ENCODE measurements around the gene YARS1. TPM values are rescaled to one million over a fixed set of nuclear protein-coding genes. Genes with fewer than 3 reads are reported as not detected.

The YARS1 gene
- total RNA-seq, 1 experiment from 2014 or later = 244 TPM

DNA sequence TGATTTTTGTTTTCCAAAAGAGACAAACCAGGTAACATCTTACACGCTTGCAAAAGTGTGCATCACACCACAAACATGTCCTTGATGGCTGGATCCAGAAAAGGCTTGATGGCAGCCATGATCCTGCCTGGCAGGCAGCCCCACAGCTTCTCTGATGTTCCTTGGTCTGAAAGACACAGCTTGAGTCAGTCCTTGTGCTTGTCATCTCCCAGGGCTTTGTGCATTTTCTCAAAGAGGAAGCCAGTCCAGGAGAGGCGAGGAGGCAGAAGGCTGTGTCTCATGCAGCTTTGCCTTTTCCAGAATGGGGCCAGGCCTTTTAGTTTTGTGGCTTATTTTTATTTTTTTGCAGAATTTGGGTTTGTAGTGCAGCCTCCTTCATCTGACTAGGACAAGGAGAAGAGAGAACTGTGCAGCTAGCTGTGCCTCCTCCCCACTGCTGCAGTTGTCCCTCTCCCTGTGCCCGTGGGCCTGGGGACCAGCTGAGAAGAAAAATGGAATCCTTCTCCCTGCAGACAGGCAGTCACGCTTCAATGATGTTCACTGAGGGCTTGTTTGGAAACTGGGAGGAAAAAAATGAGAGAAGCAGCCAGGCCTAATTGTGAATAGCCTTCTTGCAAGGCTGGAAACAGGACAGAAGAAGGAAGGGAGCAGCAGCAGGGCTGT, 46.2 kb upstream of the YARS1 start:
- intact Hi-C loops (cut with micrococcal nuclease) = no loop called here
- BruUV-seq (replicated peaks) = no TSS peak
- POLR2A ChIA-PET = no interaction called here
- H3K9ac ChIP-seq (ENCODE audit: low read length) = no peak overlapping the region
- CTCF ChIA-PET = no interaction called here
- H3K4me1 ChIP-seq (ENCODE audit: control insufficient read depth in 1 of 2, insufficient read depth in 2 of 2, low read length in 2 of 2) = no peaks in the 10 kb centered on the region
- H3K4me2 ChIP-seq (ENCODE audit: low read length) = no peak overlapping the region
- no peak overlapping the region for H2AFZ ChIP-seq (ENCODE audit: low read depth, low read length, poor library complexity, severe bottlenecking)
- H3K36me3 ChIP-seq (ENCODE audit: control insufficient read depth in 1 of 2, insufficient read depth in 2 of 2, low read length in 2 of 2) = no peaks in the 10 kb centered on the region
- no peak for TF ChIP-seq ZFX (IDR thresholded peaks at IDR 0.05)
- TF ChIP-seq ZNF274 (IDR thresholded peaks at IDR 0.05; ENCODE audit: low read depth, low read length) = no peak
- TF ChIP-seq, protein P1, sequence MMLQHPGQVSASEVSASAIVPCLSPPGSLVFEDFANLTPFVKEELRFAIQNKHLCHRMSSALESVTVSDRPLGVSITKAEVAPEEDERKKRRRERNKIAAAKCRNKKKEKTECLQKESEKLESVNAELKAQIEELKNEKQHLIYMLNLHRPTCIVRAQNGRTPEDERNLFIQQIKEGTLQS (IDR thresholded peaks at IDR 0.05) = no peak
- no peak for TF ChIP-seq JUND (IDR thresholded peaks at IDR 0.05)
- TF ChIP-seq CEBPB (IDR thresholded peaks at IDR 0.05; ENCODE audit: low read depth) = no peak
- TF ChIP-seq SIN3A (IDR thresholded peaks at IDR 0.05; ENCODE audit: low read depth) = no peak
- no peak for TF ChIP-seq EZH2 (IDR thresholded peaks at IDR 0.05)
- TF ChIP-seq, protein P2, sequence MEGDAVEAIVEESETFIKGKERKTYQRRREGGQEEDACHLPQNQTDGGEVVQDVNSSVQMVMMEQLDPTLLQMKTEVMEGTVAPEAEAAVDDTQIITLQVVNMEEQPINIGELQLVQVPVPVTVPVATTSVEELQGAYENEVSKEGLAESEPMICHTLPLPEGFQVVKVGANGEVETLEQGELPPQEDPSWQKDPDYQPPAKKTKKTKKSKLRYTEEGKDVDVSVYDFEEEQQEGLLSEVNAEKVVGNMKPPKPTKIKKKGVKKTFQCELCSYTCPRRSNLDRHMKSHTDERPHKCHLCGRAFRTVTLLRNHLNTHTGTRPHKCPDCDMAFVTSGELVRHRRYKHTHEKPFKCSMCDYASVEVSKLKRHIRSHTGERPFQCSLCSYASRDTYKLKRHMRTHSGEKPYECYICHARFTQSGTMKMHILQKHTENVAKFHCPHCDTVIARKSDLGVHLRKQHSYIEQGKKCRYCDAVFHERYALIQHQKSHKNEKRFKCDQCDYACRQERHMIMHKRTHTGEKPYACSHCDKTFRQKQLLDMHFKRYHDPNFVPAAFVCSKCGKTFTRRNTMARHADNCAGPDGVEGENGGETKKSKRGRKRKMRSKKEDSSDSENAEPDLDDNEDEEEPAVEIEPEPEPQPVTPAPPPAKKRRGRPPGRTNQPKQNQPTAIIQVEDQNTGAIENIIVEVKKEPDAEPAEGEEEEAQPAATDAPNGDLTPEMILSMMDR (IDR thresholded peaks at IDR 0.05 in 2 of 3, conservative IDR thresholded peaks at IDR 0.05 in 1 of 3; ENCODE audit: borderline replicate concordance in 1 of 3, insufficient read depth in 1 of 3, low read depth in 2 of 3, low read length in 2 of 3) = no peak
- no peak for TF ChIP-seq EGR1 (IDR thresholded peaks at IDR 0.05; ENCODE audit: low read depth)
- no peak for TF ChIP-seq TCF7L2 (IDR thresholded peaks at IDR 0.05; ENCODE audit: borderline replicate concordance, extremely low read depth, insufficient read depth, insufficient read length)
- TF ChIP-seq FOSL1 (IDR thresholded peaks at IDR 0.05; ENCODE audit: low read depth) = no peak
- TF ChIP-seq, protein P3, sequence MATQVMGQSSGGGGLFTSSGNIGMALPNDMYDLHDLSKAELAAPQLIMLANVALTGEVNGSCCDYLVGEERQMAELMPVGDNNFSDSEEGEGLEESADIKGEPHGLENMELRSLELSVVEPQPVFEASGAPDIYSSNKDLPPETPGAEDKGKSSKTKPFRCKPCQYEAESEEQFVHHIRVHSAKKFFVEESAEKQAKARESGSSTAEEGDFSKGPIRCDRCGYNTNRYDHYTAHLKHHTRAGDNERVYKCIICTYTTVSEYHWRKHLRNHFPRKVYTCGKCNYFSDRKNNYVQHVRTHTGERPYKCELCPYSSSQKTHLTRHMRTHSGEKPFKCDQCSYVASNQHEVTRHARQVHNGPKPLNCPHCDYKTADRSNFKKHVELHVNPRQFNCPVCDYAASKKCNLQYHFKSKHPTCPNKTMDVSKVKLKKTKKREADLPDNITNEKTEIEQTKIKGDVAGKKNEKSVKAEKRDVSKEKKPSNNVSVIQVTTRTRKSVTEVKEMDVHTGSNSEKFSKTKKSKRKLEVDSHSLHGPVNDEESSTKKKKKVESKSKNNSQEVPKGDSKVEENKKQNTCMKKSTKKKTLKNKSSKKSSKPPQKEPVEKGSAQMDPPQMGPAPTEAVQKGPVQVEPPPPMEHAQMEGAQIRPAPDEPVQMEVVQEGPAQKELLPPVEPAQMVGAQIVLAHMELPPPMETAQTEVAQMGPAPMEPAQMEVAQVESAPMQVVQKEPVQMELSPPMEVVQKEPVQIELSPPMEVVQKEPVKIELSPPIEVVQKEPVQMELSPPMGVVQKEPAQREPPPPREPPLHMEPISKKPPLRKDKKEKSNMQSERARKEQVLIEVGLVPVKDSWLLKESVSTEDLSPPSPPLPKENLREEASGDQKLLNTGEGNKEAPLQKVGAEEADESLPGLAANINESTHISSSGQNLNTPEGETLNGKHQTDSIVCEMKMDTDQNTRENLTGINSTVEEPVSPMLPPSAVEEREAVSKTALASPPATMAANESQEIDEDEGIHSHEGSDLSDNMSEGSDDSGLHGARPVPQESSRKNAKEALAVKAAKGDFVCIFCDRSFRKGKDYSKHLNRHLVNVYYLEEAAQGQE (IDR thresholded peaks at IDR 0.05; ENCODE audit: low read depth) = no peak
- no peak for TF ChIP-seq SRF (IDR thresholded peaks at IDR 0.05; ENCODE audit: low read depth)
- no peak for TF ChIP-seq EZH2phosphoT487 (IDR thresholded peaks at IDR 0.05; ENCODE audit: borderline replicate concordance)
- no peak for TF ChIP-seq CBX3 (IDR thresholded peaks at IDR 0.05; ENCODE audit: low read depth)
- no peak for TF ChIP-seq YY1 (IDR thresholded peaks at IDR 0.05; ENCODE audit: extremely low read depth, insufficient replicate concordance, low read depth, low read length)
- TF ChIP-seq ELF1 (IDR thresholded peaks at IDR 0.05; ENCODE audit: borderline replicate concordance, low read depth) = no peak
- TF ChIP-seq SP1 (IDR thresholded peaks at IDR 0.05; ENCODE audit: low read depth) = no peak
- no peak overlapping the region for H3K4me3 ChIP-seq (replicated peaks in 1 of 2; ENCODE audit: low read depth in 1 of 2, low read length in 2 of 2)
- H3K27ac ChIP-seq (ENCODE audit: low read depth, low read length) = no peak overlapping the region
- H3K27me3 ChIP-seq (ENCODE audit: insufficient read depth, low read length) = no peaks in the 10 kb centered on the region
- no peaks in the 10 kb centered on the region for H4K20me1 ChIP-seq (ENCODE audit: insufficient read depth)
- no peaks in the 10 kb centered on the region for H3K9me3 ChIP-seq (ENCODE audit: control insufficient read depth in 1 of 2, insufficient read depth in 1 of 2, low read depth in 1 of 2, low read length in 2 of 2)
- DNase-seq (ENCODE audit: low read depth, low spot score) = no peak
- RAD21 ChIA-PET (ENCODE audit: low non-redundant PET in 1 of 2, low total read pairs in 2 of 2, uncharacterized antibody in 2 of 2, unreplicated experiment in 2 of 2) = interaction anchor here in 1 of 2 experiments (0.6 kb wide), 1 partner anchor 174 kb away, joined by 3 read pairs; no protein-coding TSS in a partner anchor
- no peaks in the 10 kb centered on the region for H3K79me2 ChIP-seq (ENCODE audit: insufficient read depth, low read length)
- ATAC-seq = no peak
- H3K9me2 ChIP-seq (ENCODE audit: insufficient read depth) = no peaks in the 10 kb centered on the region
